IPS-NIHi7 (cell line): ENCODE measurements around the gene OR9Q1.
"Not testable (repeated sequence)": the region's sequence is repeated elsewhere in the genome, so short reads cannot be mapped to it uniquely, and the experiment has no call there.

Experiments
- DNase-seq: peaks from one replicate; pipeline ENCODE4 v3.0.0; 2012; ENCODE audit warnings: mixed read lengths; ENCODE audit errors: extremely low spot score

Gene OR9Q1

GRCh38 chr11:58134151-58134550 is 110.5 kb downstream of the OR9Q1 start:
- DNase-seq = peak; percentile 16

GRCh38 chr11:58135171-58135570 is 111.5 kb downstream of the OR9Q1 start:
- no peak for DNase-seq

GRCh38 chr11:58142761-58143160 is 119.1 kb downstream of the OR9Q1 start:
- DNase-seq = no peak

- DNase-seq = no peak
Measured at GRCh38 chr11:58152781-58153180, 129.1 kb downstream of the OR9Q1 start.

GRCh38 chr11:58164389-58164788 is 140.7 kb downstream of the OR9Q1 start:
- no peak for DNase-seq

- DNase-seq = no peak
Measured at GRCh38 chr11:58164990-58165389, 141.3 kb downstream of the OR9Q1 start.

- DNase-seq = no peak
Measured at GRCh38 chr11:58165504-58166106, 141.9 kb downstream of the OR9Q1 start.

- no peak for DNase-seq
Measured at GRCh38 chr11:58177409-58178054, 153.9 kb downstream of the OR9Q1 start.

GRCh38 chr11:58178444-58178843 is 154.8 kb downstream of the OR9Q1 start:
- DNase-seq = no peak

GRCh38 chr11:58179648-58180047 is 156.0 kb downstream of the OR9Q1 start:
- DNase-seq = no peak

- no peak for DNase-seq
Measured at GRCh38 chr11:58186938-58187337, 163.3 kb downstream of the OR9Q1 start.

- DNase-seq = no peak
Measured at GRCh38 chr11:58188770-58189169, 165.1 kb downstream of the OR9Q1 start, which contains the start of gene OR9Q2. TSS of gene OR9Q2 (plus strand) at chr11:58189070. CDS start at chr11:58190491, 1,421 bp downstream.

- DNase-seq = no peak
Measured at GRCh38 chr11:58192229-58192628, 168.5 kb downstream of the OR9Q1 start.

GRCh38 chr11:58193391-58193790 is 169.7 kb downstream of the OR9Q1 start:
- no peak for DNase-seq

- no peak for DNase-seq
Measured at GRCh38 chr11:58195939-58196338, 172.3 kb downstream of the OR9Q1 start.

GRCh38 chr11:58199271-58199670 is 175.6 kb downstream of the OR9Q1 start:
- no peak for DNase-seq

- DNase-seq = no peak
Measured at GRCh38 chr11:58204042-58204441, 180.4 kb downstream of the OR9Q1 start, which contains the start of gene OR1S2. TSS of gene OR1S2 (minus strand) at chr11:58204142. CDS start at chr11:58204142, 0 bp downstream.

- not testable (repeated sequence) for DNase-seq
Measured at GRCh38 chr11:58212420-58212819, 188.7 kb downstream of the OR9Q1 start, which contains the start of gene OR1S1. TSS of gene OR1S1 (plus strand) at chr11:58212720.

- DNase-seq = no peak
Measured at GRCh38 chr11:58216476-58216875, 192.8 kb downstream of the OR9Q1 start.

- no peak for DNase-seq
Measured at GRCh38 chr11:58222721-58223120, 199.0 kb downstream of the OR9Q1 start.

GRCh38 chr11:58227956-58228615 is 204.4 kb downstream of the OR9Q1 start:
- no peak for DNase-seq
